HG03159 (cell line): ENCODE data around the gene CNGB1.

ENCODE experiments used
- ATAC-seq: cut with Tn5 transposase; IDR thresholded peaks from one replicate; pipeline ENCODE4 v1.9.1; 2021; ENCODE audit warnings: mild to moderate bottlenecking, moderate library complexity; ENCODE audit not compliant: unreplicated experiment

The CNGB1 gene

DNA sequence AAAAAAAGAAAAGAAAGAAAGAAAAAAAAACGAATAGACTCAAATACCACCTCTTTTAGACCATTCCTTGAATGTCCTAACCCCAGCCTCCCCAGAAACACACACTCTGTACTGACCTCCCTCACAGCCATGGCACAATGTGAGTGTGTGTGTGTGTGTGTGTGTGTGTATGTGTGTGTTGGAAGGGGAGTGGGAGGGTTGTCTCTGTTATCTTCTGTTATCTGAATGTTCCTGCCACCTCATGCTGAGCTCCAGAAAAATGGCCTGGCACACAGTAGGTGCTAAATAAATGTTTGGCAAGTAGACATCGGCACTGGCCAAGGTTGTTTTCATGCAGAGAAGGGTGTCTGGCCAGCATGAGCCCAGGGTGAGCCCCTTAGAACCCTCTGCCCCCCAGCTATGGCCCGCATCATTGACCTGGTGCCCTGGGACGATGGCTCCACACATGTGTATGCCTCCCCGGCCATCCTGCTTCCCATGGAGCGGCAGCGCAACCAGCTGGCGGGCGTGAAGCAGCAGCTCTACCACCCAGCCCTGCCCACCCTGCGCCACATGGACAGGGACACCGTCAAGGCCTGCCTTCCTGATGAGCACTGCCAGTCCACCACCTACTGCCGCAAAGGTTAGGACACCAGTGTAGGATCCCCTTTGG lies 6.6 kb upstream of the CNGB1 start:
- ATAC-seq: no peak

- ATAC-seq: no peak
Measured at GRCh38 chr16:57976331-57976796, 5.4 kb upstream of the CNGB1 start.

DNA sequence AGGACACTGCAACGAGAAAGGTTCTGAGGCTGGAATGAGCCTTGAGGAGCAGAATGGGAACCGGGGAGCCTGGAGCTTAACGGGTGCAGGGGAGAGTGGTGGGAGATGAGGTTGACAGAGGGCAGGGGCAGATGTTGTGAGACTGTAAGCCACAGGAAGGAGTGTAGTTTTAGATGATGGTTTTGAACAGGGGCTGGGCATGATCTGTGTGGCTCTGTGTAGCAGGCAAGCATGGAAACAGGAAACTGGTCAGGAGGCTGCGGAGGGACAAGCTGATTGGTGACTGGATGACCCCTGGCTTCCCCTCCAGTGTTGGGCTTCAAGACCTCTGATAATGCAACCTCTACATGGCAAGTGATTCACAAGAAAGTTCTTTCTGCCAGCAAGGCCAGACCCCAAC lies 1.4 kb upstream of the CNGB1 start:
- ATAC-seq: no peak

DNA sequence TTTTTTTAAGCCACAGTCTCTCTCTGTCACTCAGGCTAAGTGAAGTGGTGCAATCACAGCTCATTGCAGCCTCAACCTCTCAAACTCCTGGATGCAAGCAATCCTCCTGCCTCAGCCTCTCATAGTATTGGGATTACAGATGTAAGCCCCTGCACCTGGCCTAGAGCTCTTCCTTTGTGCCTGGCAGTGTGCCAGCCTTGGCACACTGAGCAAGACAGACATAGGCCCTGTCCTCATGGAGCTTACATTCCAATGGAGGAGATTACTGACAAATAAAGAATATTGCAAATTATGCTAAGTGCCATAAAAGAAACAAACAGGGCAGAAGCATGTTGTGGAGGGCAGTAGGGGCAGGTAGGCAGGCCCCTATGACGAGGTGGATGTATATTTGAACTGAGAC lies 920 bp upstream of the CNGB1 start:
- no peak for ATAC-seq

GRCh38 chr16:57970319-57970718 lies 609 bp downstream of the CNGB1 start:
- no peak for ATAC-seq

DNA sequence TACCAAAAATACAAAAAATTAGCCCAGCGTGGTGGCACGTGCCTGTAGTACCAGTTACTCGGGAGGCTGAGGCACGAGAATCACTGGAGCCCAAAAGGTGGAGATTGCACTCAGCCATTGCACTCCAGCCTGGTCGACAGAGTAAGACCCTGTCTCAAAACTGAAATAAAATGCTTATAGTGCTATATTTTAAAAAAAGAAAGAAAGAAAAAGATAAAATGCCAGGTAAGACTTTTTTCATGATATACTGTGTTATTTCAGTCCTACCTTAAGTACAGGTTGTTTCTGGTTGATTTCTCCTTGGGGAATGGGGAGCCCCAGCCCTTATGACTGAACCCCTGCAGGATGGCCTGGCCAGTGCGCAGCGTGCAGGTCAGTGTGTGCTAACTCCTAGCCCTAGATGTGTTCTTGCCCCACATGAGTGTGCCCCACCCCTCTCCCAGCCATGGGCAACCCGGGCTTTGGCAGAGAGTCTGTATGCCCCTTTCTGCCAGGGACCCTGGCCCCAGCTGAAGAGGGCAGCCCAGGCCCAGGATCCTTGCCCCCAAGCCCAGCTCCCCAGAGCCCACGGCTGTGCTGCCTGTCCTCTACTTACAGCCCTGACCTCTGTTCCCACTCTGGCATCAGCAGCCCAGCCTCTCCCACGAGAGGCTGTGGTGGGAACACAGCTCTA lies 1.3 kb downstream of the CNGB1 start:
- no peak for ATAC-seq

DNA sequence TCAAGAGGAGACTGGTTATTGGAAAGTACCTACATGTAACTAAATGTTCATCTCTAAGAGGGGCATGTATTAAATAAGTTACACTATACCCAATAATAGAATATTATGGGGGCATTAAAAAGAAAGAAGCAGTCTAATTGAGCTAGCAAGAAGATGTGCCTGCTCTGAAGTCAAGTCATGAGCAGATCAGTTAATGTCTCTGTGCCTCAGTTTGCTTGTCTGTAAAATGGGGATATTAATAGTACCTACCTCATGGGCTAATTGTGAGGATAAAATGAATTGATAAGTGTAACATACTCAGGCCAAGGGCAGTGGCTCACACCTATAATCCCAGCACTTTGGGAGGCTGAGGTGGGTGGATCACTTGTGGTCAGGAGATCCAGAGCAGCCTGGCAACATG lies 3.0 kb downstream of the CNGB1 start:
- no peak for ATAC-seq

DNA sequence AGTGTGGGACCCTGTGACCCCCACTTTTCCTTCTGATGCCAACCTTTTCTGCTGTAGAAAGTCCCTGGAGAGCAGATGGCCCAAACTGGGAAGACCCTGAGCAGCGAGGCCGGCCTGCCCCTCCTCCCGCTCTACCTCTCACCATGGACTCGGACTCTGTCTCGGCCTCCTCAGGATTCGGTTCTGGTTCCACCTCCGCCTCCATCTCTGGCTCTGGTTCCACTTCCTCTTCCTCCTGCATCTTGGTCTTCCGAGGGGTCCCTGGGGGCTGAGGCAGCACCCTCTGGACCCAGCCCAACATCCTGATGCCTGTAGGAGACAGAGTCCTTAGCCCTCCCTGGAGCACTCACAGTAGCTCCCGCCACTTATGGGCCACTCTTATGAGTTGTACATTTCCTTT lies 3.9 kb downstream of the CNGB1 start:
- no peak for ATAC-seq

DNA sequence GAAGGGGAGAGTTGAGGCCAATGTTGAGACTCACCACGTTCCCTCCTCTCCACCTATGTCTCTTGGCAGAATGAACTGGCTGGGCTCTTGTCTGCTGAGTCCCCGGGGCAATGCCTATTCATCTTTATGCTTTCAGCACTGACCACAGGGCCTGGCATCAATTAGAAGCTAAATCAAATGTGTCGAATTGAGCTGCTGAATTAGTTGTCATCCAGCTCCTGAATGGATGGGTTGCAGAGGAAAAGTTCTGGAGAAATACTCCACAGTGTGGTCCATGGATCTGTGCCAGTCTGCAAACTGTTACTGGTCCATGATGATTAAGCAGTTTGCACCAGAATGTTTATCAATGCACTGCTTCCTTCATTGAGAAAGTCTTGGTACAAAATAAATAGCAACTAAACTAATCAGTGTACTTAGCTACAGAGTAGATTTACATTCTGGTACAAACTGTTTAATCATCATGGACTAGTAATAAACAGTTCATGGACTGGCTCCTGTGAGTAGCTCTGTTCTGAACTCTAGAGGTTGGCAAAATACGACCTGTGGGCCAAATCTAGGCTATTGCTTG lies 4.6 kb downstream of the CNGB1 start:
- ATAC-seq: no peak

GRCh38 chr16:57964157-57964700 lies 6.7 kb downstream of the CNGB1 start:
- ATAC-seq: no peak

DNA sequence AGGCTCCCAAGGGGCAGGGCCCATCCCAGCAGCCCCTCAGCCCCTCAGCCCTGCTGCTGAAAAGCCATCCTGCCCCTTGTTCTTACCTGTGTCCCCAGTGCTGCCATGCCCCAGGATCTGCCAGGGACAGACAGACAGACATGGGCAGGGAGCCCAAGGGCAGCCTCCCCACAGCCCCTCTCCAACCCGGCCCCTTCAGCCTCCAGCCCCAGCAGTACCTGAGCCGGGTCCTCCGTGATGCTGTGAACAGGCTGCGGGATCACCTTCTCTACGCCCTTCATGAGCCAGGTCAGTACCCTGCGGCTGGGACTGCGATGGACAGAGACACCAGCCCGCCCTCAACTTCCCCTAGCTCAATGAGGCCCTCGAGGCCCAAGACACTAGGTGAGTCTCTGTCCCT lies 8.2 kb downstream of the CNGB1 start:
- no peak for ATAC-seq

- no peak for ATAC-seq
Measured at GRCh38 chr16:57962046-57962445, 8.9 kb downstream of the CNGB1 start.

DNA sequence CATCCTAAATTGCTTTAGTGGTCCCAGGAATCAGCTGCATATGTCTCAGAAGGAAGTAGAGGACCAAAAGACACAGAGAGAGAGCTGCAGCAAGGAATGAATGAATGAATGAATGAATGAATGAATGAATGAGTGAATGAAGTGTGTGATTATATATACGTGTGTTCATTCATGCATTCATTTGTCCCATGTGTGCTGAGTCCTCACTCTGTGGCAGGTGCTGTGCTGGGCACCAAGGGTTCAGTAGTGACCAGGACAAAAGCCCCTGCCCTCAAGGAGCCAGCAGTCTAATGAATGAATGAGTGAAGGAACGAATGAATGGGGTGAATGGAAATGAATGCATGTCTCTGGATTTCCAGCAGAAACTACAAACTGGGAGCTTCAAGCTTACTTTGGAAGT lies 9.4 kb downstream of the CNGB1 start:
- ATAC-seq: no peak

GRCh38 chr16:57960826-57961472 lies 10.0 kb downstream of the CNGB1 start:
- no peak for ATAC-seq

GRCh38 chr16:57960310-57960709 lies 10.6 kb downstream of the CNGB1 start:
- ATAC-seq: no peak

- ATAC-seq: no peak
Measured at GRCh38 chr16:57959804-57960203, 11.1 kb downstream of the CNGB1 start.

DNA sequence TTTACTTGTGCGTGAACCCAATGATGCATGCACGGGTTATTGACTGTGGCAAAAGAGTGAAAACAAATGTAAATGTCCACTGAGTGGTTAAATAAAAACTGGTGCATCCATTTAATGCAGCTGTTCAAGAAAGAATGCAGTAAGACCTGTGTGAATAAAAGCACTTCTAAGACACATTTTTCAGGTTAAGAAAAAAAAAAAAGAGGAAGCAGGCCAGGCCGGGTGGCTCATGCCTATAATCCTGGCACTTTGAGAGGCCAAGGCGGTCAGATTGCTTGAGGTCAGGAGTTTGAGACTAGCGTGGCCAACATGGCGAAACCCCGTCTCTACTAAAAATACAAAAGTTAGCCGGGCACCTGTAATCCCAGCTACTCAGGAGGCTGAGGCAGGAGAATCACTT lies 11.8 kb downstream of the CNGB1 start:
- ATAC-seq: no peak

DNA sequence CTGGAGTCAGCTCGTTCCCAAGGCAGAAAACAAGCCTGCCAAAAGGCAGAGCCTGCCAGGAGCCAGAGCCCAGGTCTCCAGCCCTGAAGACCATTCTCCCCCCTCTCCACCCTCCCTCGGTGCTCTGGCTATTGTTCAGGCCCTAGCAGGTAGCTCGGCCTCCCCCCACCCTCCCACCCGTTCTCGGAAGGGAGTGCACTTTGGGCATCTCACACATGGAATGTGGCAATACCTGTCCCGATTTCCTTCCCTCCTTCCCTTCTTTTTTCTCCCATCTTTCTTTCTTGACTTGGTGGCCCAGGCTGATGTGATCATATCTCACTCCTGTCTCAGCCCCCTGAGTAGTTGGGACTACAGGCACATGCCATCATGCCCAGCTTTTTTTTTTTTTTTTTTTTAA lies 12.4 kb downstream of the CNGB1 start:
- no peak for ATAC-seq

GRCh38 chr16:57957673-57958392 lies 13.1 kb downstream of the CNGB1 start:
- ATAC-seq: no peak

- ATAC-seq: no peak
Measured at GRCh38 chr16:57956924-57957672, 13.8 kb downstream of the CNGB1 start.
